Measurements from ENCODE around the gene LHPP.
A peak's percentile ranks its signal among the peaks of the same experiment; 100 is the strongest.
"Not testable (repeated sequence)": the region's sequence is repeated elsewhere in the genome, so short reads cannot be mapped to it uniquely, and the experiment has no call there.

LHPP gene, protein sequence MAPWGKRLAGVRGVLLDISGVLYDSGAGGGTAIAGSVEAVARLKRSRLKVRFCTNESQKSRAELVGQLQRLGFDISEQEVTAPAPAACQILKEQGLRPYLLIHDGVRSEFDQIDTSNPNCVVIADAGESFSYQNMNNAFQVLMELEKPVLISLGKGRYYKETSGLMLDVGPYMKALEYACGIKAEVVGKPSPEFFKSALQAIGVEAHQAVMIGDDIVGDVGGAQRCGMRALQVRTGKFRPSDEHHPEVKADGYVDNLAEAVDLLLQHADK

DNA sequence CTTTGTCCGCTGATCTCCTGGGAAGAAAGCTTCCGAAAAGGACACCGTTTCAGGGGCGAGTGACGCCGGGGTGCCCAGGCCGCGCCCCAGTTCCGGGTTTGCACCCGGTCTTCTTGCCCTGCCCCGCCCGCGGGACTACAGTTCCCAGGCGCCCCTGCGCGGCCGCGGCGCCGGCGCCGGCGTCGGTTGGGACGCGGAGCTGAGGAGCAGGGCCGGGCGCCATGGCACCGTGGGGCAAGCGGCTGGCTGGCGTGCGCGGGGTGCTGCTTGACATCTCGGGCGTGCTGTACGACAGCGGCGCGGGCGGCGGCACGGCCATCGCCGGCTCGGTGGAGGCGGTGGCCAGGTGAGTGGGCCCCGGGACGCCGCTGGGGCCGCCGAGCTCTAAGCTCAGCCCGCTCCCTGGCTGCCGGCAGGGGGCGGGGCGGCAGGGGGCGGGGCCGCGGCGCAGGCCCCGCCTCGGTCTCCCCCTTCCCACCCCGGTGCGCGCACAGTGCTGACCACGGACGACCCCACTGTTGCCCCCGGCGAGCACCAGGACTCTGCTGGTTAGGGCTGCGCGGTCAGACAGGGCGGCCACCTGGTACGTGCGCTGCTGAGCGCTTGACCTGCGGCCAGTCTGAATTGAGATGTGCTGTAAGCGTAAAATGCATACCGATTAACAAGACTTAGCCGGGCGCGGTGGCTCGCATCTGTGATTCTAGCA is at the start of gene LHPP:
TSS of gene LHPP (plus strand) at position 182 of the 706 bp plus-strand sequence. CDS start at position 222, 40 bp downstream.
- FAIRE-seq (no peak), DNase-seq (ENCODE audit: low spot score) (peak; percentile 90)

DNA sequence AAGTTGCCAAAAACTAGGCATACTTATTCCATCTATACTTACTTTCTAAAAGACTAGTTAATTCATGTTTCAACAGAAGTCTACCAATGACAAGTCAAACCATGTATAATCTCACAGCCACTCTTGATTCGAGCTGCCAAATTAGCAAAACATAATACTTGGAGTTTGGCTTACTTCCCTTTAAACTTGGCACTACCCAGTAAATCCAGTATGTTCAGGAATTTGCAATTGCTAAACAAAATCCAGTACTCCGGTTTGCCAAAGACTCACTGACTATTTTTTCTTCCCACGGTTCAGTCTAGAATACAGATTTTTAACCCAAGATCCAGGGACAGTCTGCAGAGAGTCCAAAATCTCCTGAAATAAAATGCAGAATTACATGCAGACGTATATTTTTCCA is 47.5 kb upstream of the LHPP start:
- no peak for FAIRE-seq

DNA sequence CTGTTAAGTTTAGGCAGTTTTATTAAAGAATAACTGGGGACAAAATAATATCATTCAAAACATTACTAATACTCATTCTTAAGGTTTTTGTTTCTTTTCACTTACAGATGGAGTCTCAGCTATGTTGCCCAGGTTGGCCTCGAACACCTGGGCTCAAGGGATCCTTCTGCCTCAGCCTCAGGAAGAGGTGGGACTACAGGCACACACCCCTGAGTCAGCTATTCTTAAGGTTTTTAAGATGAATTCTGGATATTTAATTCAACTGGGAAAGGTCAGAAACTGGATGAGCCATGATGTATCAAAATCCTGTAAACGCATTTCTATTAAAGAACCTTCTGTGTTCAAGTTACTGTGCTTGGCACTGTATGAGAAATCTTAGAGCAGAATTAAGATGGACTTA is 46.4 kb upstream of the LHPP start:
- FAIRE-seq (no peak), DNase-seq (ENCODE audit: low spot score) (no peak)

More for the DNA sequence above, 47.5 kb upstream of the LHPP start:
- DNase-seq (ENCODE audit: low spot score): no peak

DNA sequence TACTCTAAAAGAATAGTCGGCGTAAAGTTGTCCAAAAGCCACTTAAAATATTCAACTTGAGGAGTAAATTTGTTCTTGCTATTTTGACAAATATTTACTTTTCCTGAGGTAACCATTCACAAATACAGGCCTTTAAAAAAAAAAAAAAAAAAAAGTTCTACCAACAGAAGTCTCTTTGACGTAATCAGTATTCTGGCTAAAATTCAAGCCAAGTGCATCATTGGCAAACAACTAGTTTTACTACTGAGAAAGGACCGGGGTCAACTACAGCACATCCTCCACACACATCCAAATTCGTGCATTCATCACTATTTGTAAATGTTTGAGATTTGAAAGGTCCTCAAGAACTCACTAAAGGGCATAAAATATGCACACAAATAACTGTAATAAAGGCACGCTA is 44.9 kb upstream of the LHPP start:
- FAIRE-seq (no peak), DNase-seq (ENCODE audit: low spot score) (no peak)

DNA sequence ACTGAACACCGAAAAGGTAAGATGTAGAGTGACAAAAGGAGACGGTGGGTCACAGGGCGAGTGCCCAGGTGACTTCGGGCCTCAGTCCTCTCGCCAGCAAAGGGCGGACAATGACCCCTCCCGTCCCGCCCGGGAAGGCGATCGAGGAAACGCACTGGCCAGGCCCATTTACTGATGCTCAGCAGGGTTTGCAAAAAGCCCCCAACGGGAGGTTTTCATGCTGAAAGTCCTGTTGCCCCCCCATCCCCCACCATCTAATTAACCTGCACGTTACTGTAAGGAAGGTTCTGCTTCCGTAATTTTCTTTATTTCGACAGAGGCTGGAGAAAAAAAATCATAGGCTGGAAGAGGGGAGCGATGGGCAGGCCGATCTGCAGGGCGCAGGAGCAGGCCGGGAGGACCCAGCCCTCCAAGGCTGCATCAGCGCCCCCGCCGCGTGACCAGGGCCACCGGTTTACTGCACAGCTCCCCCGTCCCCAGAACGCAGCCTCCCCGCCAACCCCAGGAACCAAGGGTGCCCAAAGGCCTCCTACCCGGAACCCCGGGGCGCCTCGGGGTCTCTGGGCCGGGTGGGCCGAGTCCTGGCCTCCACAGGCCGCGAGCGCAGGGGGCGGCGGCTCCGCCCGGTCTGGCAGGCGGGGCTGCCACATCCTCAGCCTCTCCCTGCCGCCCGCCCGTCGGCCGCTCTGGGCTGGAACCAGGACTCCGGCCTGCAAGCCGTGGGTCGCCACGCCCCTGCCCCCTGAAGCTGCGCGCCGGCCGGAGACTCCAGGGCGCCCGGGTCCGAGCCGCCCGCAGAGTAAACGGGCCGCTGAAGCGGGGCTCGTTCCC is 43.5 kb upstream of the LHPP start:
- no peak for FAIRE-seq
- peak; percentile 61 for DNase-seq (ENCODE audit: low spot score)

DNA sequence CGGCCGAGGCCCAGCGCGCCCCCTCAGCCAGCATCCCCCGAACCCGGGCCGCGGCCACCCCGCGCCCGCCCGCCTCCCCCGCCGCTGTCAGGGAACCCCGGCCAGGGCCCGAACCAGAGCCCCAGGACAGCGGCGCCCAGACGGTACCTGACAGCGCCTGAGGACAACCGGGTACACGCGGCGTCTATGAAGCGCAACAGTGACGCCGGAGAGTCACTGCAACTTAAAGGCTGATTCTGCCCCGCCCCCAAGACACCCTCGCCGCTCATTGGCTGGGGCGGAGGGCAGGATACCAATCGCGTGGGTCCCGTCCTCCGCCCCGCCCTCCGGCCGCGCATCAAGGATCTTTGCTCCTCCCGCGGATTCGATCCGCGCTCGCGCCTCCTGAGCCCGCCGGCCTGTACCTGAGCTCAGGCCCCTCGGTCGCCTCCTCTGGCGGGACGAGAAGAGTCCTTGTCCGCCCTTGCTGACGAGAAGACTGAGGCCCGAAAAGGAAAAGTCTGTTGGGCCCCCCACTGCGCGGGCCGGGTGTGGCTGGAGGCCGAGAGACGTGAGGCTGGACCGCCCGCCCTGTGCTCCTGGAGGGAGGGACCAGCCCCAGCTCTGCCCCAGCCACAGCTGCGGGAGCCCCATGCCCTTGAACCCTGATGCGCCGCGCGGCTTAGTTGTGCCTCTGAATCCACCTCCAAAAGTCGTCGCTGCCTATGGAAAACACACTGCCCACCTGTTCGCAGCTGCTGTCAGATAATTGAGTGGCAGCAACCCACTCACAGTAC is 42.7 kb upstream of the LHPP start, which contains the start of gene OAT:
TSS of gene OAT (minus strand) at position 198 of the 776 bp plus-strand sequence. CDS start 6,752 bp downstream, outside the sequence.
- FAIRE-seq: peak; percentile 70
- DNase-seq (ENCODE audit: low spot score): peak; percentile 97

DNA sequence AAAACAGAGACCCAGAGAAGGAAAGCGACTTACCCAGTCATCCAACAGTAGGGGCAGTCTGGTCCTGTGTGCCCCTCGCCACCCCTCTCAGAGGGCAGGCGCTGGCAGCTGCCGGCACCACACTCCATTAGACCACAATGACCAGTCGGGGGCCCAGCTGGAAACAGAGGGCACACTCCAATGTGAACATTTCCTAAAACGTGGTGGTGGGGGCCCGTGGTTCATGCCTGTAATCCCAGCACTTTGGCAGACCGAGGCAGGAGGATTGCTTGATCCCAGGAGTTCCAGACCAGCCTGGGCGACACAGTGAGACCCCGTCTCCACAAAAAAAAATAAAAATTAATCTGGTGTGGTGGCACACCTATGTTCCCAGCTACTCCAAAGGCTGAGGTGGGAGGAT is 42.0 kb upstream of the LHPP start:
- no peak for FAIRE-seq
- DNase-seq (ENCODE audit: low spot score): no peak

DNA sequence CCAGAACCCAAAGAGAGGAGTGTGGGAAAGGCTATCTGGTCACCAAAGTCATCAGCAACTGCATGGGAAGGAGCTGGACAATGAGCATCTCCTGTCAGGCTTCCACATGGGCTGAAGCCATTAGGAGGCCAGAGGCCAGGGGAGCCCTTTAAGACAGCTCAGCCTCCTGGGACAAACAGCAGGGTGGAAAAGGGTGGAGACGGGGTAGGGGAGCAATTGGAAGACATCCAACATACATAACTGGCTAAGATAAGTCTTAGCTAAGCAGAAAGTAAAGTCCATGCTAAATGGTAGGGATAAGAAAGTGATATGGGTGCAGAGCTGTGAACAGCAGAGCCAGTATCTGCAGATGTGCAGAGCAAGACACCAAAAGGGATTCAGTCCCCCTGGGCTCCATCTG is 41.4 kb upstream of the LHPP start:
- no peak for FAIRE-seq

DNA sequence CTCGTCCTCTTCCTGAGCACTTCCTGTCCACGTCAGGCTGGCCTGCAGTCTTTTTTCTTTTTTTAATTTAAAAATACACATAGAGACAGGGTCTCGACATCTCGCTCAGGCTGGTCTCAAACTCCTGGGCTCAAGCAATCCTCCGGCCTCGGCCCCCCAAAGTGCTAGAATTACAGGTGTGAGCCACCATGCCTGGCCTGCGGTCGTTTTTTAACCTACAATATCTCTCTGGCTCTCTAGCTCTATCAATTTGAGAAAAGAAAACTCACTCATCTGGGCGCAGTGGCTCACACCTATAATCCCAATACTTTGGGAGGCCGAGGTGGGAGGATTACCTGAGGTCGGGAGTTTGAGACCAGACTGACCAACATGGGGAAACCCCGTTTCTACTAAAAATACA is 38.9 kb upstream of the LHPP start:
- DNase-seq (ENCODE audit: low spot score): no peak
- no peak for FAIRE-seq

More for the DNA sequence above, 41.4 kb upstream of the LHPP start:
- no peak for DNase-seq (ENCODE audit: low spot score)

DNA sequence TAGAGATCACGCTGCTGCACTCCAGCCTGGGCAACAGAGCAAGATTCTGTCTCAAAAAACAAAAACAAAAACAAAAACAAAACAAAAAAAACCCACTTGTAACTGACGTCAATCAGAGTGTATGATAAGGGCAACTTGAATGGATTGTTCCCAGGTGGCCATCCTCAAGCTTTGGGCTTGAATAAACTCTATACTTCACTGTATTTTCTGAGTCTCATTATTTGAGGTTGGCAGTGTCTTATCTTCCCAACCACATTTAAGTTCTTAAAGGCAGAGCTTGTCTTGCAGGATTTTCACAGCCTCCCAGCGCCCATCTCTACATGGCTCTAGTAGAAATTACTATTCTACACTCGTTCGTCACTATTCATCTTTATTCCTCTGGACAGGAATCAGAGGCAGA is 37.8 kb upstream of the LHPP start:
- FAIRE-seq (no peak), DNase-seq (ENCODE audit: low spot score) (no peak)

DNA sequence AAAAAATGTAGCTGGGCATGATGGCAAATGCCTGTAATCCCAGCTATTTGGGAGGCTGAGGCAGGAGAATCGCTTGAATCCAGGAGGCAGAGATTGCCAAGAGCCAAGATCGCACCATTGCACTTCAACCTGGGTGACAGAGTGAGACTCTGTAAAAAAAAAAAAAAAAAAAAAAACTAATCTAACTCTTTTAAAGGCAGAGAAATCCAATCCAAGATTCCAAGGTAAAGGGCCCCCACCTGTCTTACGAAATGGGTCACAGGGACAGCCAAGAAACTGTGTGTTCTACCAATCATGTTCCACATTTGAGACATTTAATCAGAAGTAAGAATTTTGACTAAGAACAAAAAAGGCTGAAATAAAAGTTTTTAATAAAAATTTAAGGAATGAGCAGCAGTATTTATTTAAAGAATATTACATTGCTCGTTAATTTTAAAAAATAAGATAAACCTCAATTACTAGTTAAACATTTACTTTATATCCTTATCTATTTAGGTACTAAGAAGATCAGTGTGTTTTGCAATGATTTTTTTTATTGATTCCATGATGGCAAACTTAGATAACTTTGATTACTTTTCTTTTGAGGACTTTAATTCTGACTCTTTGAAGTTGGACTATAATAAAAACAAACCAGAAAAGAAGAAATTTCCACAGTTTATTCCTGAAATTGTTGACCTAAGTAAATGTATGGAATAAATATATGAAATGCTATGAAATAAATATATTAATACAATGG is 36.2 kb upstream of the LHPP start:
- FAIRE-seq (no peak), DNase-seq (ENCODE audit: low spot score) (no peak)

DNA sequence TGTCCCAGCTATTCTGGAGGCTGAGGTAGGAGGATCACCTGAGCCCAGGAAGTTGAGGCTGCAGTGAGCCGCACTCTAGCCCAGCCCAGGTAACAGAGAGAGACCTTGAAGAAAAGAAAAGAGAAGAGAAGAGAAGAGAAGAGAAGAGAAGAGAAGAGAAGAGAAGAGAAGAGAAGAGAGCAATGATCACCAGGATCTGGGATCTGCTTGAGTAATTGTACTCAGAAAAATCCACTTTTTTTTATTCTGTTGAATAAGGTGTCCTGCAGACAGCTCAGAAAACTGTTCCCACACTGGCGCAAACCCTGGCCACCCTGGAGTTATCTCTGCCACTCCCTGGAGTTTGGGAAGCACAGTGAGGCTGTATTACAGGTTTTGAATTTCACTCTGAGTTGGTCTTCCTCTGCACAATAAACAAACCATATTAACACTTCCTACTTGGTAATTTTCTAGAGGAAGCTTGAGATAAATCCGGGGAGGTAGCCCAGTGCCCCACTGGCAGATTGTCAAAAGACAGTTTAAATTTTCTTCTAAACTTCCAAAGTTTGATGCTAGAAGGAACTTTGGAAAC is 33.3 kb upstream of the LHPP start:
- DNase-seq (ENCODE audit: low spot score): no peak

DNA sequence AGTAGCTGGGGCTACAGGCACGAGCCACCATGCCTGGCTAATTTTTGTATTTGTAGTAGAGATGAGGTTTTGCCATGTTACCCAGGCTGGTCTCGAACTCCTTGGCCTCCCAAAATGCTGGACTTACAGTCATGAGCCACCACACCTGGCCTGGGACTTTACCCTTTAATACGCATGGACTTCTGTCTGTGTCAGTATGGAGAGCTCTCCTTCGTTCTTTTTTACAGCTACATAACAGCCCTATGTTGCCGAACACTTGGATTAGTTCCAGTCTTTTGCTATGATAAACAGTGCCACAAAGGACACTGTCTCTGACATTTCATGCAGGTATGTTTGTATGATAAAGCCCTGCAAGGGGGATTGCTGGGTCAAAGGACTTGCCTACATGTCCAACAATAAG is 32.0 kb upstream of the LHPP start:
- FAIRE-seq: no peak
- no peak for DNase-seq (ENCODE audit: low spot score)

More for the DNA sequence above, 33.3 kb upstream of the LHPP start:
- FAIRE-seq: no peak

DNA sequence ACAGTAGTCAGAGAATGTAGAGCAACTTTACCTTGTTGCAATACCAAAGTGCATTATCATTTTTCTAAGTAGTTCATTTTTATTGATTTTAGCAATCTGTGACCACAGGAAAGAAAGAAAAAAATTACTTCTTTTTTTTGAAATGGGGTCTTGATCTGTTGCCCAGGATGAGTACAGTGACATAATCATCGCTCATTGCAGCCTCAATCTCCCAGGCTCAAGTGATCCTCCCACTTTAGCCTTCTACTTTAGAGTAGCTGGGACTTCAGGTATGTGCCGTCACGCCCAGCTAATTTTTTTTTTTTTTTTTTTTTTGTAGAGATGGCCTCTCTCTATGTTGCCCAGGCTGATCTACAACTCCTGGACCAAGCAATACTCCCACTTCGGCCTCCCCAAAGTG is 31.5 kb upstream of the LHPP start:
- no peak for DNase-seq (ENCODE audit: low spot score)
- FAIRE-seq: no peak

DNA sequence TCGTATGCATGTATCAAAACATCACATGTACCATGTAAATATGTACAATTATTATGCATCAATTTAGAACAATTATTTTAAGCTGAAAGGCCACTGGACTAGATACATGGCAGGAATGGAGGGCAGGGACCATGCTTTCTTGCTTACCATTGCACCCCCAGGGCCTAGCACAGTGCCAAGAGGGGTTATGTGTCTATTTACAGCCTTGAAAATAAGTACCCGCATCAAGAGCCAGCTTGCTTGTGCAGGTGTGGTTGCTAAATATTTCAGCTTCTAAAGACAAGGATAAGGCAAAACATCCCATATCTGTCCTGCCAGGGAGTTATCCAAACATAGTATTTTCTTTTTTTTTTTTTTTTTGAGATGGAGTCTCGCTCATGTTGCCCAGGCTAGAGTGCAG is 28.2 kb upstream of the LHPP start:
- FAIRE-seq (no peak), DNase-seq (ENCODE audit: low spot score) (no peak)

DNA sequence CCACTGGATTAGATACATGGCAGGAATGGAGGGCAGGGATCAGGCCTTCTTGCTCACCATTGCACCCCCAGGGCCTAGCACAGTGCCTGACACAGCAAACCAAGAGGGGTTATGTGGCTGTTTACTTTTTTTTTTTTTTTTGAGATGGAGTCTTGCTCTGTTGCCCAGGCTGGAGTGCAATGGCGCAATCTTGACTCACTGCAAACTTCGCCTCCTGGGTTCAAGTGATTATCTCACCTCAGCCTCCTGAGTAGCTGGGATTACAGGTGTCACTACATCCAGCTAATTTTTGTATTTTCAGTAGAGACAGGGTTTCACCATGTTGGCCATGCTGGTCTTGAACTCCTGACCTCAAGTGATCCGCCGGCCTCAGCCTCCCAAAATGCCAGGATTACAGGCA is 25.9 kb upstream of the LHPP start:
- DNase-seq (ENCODE audit: low spot score); FAIRE-seq: not testable (repeated sequence)

DNA sequence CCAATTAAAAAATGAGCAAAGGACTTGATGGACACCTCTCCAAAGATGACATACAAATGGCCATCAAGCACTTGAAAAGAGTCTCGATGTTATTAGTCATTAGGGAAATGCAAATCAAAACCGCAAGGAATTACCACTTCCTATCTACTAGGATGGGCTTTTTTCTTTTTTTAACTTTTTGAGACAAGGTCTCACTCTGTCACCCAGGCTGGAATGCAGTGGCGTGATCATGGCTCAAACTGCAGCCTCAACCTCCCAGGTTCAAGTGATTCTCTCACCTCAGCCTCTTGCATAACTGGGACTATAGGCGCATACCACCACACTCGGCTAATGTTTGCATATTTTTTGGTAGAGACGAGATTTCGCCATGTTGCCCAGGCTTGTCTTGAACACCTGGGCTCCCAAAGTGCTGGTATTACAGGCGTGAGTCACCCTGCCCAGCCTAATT is 25.4 kb upstream of the LHPP start:
- DNase-seq (ENCODE audit: low spot score) (peak; percentile 47), FAIRE-seq (peak; percentile 9)

DNA sequence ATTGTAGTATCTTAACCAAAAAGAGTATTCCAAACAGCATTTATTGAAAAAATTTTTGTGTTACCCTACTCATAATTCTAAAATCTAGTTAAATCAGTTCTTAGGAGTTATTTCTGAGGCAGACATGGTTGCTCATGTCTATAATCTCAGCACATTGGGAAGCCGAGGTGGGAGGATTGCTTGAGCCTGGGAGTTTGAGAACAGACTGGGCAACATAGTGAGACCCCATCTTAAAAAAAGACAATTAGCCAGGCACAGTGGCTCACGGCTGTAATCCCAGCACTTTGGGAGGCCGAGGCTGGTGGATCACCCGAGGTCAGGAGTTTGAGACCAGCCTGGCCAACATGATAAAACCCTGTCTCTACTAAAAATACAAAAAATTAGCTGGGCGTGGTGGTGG is 19.9 kb upstream of the LHPP start:
- not testable (repeated sequence) for DNase-seq (ENCODE audit: low spot score); FAIRE-seq

DNA sequence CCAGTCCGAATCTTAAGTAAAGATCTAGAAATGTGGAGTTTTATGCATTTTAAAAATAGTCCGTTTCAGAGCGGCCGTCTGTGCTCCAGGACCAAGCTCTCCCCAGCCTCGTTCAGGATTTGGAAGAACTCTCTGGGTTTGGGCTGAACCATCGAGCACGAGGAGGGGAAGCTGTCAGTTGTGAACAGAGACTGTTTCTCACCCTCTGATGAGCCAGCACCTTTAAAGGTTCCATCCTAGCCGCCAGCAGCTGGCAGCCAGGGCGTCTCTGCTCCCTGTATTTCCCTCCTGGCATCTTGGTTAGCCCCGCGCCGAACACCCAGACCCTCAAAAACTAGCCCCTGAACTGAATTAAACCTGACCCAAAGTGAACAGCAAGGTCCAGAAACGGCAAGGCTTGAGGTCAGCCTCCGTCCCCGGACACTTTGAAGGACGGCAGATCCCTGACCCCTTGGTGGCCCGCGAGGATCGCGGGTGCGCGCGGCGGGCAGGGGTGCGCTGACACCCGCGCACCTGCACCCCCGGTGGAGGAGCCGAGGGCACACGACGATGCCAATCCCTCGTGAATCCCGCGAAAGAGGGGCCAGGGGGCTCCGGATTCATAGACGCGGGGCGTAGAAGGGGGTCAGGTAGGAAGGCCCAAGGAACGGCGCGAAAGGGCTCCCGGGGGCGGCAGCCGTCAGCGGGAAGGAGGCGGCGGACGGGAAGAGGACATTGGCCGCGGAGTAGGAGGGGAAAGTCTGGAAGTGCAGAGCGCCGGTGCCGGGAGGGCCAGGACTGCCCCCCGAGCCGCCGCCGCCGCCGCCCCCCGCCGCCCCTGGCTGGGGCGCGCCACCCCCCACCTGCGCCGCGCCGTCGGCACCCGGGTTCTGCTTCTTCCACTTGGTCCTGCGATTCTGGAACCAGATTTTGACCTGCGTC is 14.5 kb upstream of the LHPP start:
- DNase-seq (ENCODE audit: low spot score): no peak
- no peak for FAIRE-seq

All from urothelium cell line (cell line).